GM12875 (cell line): ENCODE results near the gene MDK.

Experiments used
- H3K4me3 ChIP-seq: one replicate; pipeline ENCODE4 v1.5.1; 2011; ENCODE audit warnings: low read depth, low read length, control low read depth
- CTCF ChIP-seq: IDR thresholded peaks from 2 replicates; pipeline ENCODE4 v1.5.1; 2011; ENCODE audit warnings: low read depth, mild to moderate bottlenecking, control low read depth, inconsistent platforms, low read length, moderate library complexity, borderline replicate concordance; ENCODE audit not compliant: insufficient read depth

Gene MDK

DNA sequence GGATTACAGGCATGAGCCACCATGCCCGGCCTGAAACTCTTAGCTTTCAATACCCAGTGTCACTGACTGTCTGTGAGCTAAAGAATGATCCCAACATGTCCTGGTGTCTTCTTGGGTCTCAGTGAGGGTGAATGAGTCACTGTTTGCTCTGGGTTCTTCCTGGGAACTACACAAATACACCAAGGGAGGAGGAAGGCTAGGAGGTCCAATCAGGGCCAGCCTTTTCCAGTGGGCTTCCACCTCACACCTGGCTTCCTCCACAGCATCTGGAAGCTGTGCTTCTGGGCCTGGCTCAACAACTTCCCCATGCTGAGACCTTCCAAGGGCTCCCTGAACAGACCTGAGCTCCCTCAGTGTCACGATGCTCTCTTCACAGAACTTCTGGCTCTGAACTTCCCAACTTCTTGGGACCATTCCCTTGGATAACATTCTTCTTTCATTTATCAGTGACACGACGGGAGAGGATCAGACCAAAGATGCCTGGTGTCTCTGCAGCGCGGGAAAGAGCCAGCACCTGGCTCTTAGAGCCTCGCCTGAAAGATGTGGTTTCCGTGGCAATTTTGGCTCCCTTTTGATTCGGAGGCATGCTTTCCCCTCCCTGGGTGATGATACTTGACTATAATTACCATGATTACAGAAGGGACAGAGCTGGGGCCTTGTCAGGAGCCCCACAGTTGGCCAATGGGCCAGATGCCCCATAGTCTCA, 32.4 kb downstream of the MDK start:
- TF ChIP-seq CTCF: no peak
- H3K4me3 ChIP-seq: no peak overlapping the region

DNA sequence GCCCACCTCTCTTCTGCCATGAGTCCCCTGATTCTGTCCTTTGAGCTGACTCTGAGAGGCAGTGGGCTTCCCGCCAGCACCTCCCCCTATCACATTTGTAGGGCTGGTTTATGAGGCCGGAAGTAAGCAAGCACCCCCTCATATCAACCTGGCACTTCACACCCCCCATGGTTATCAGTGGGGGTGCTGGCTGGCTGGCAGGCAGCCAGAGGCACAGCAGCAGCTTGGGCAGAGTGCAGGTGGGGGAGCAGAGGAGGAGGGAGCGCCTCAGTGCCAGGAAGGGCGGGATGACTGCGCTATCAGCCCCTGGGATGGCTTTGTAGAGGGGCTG, 33.0 kb downstream of the MDK start:
- TF ChIP-seq CTCF: no peak
- no peak overlapping the region for H3K4me3 ChIP-seq

- TF ChIP-seq CTCF: no peak
- no peak overlapping the region for H3K4me3 ChIP-seq
Measured at GRCh38 chr11:46414879-46415278, 33.4 kb downstream of the MDK start.

- H3K4me3 ChIP-seq: no peak overlapping the region
- TF ChIP-seq CTCF: no peak
Measured at GRCh38 chr11:46417711-46418110, 36.2 kb downstream of the MDK start.

DNA sequence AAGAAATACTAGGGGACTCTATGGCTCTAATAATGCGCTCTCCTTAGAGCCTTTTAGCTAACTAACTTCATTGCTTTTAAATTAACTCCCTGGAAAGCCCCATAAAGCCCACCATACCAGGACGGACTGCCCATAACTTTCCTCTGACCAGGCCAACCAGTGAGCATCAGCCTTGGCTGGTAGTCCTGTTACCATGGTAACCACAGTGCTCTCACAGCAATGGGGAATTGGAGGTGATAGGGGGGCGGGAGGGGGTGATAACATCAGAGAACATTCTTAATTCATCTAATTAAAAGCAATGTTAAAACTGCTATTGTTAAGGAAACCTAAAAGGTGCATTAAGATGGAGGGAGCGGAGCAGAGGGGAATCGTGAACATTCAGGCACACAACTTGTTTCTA, 37.3 kb downstream of the MDK start:
- TF ChIP-seq CTCF: no peak
- no peak overlapping the region for H3K4me3 ChIP-seq

DNA sequence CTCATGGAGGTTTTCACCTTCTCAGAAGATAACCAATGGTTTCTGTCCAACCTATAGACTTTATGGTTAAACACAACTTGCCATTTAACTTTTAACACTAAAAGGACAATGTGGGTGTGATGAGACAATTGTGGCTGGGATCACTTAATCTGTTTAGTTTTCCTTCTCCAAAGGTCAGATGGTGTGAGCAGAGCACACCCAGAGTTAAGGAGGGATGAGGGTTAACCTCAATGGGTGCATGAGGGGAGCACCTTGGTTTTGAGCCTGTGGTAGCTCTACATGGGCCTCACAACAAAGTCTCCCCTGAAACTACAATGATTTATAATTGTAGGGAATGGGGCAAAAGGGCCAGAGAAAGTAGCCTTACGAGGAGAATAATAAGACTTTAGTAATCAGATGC, 39.0 kb downstream of the MDK start:
- no peak for TF ChIP-seq CTCF

GRCh38 chr11:46421257-46421880, 39.9 kb downstream of the MDK start:
- no peak overlapping the region for H3K4me3 ChIP-seq
- TF ChIP-seq CTCF: no peak

More for the DNA sequence above, 39.0 kb downstream of the MDK start:
- no peak overlapping the region for H3K4me3 ChIP-seq
